Natural killer cell (primary cell): ENCODE data around the gene FANCD2. TPM values are rescaled to one million over a fixed set of nuclear protein-coding genes. Genes with fewer than 3 reads are reported as not detected.

Experiments
- ATAC-seq, 3 donors: fragments of 150-1000 bp in 2 of 3; fragments of 200-7000 bp in 1 of 3; cut with Tn5 transposase; 1 replicate in 1 of 3; 2 replicates in 2 of 3; pipeline ENCODE4 v1.10.0; 2021; ENCODE audit warnings: mild to moderate bottlenecking in 2 of 3, moderate library complexity in 2 of 3
- DNase-seq, 2 donors: peaks; one replicate each; pipeline versions ENCODE4 v3.0.0 to v3.0.0-alpha.2; 2013 to 2021; ENCODE audit warnings: mixed read lengths in 1 of 2
- H3K27ac ChIP-seq: one replicate; pipeline ENCODE4 v1.5.1; 2013; ENCODE audit warnings: mild to moderate bottlenecking, low read length
- H3K27me3 ChIP-seq: one replicate; pipeline ENCODE4 v1.6.1; 2013; ENCODE audit warnings: low read length; ENCODE audit not compliant: control insufficient read depth, insufficient read depth
- H3K36me3 ChIP-seq: one replicate; pipeline ENCODE4 v1.6.1; 2013; ENCODE audit warnings: low read length; ENCODE audit not compliant: control insufficient read depth, insufficient read depth
- H3K4me1 ChIP-seq: one replicate; pipeline ENCODE4 v1.6.1; 2013; ENCODE audit warnings: low read length; ENCODE audit not compliant: control insufficient read depth, insufficient read depth
- H3K4me3 ChIP-seq: one replicate; pipeline ENCODE4 v1.5.1; 2013; ENCODE audit warnings: low read length
- H3K9me3 ChIP-seq: one replicate; pipeline ENCODE4 v1.6.1; 2013; ENCODE audit warnings: low read length; ENCODE audit not compliant: control insufficient read depth, insufficient read depth
- H3K27ac Mint-ChIP-seq, 2 donors: one replicate each; pipeline ENCODE4 v1.8.0; 2022; ENCODE audit warnings: mild to moderate bottlenecking in 2 of 2, mixed read lengths in 2 of 2, moderate library complexity in 1 of 2
- H3K27me3 Mint-ChIP-seq, 2 donors: one replicate each; pipeline ENCODE4 v1.8.0; 2022; ENCODE audit warnings: low read depth in 2 of 2, mixed read lengths in 2 of 2
- H3K36me3 Mint-ChIP-seq: one replicate; pipeline ENCODE4 v1.8.0; 2022; ENCODE audit warnings: mixed read lengths
- H3K4me1 Mint-ChIP-seq, 2 donors: one replicate each; pipeline ENCODE4 v1.8.0; 2022; ENCODE audit warnings: mixed read lengths in 2 of 2
- H3K4me3 Mint-ChIP-seq: one replicate; pipeline ENCODE4 v1.8.0; 2022; ENCODE audit warnings: mild to moderate bottlenecking, moderate library complexity, mixed read lengths
- H3K9me3 Mint-ChIP-seq, 2 donors: one replicate each; pipeline ENCODE4 v1.8.0; 2022; ENCODE audit warnings: mixed read lengths in 2 of 2
- CTCF ChIP-seq: fragments of 200-600 bp; IDR thresholded peaks from one replicate; pipeline ENCODE4 v1.8.0; 2022; ENCODE audit warnings: antibody characterized with exemption
- WGBS: methylation state at CpG from one replicate; pipeline ENCODE4 v1.1.7; 2013; ENCODE audit warnings: missing lambda C conversion rate; ENCODE audit not compliant: insufficient coverage; 5-methylcytosine and 5-hydroxymethylcytosine counted together
- intact Hi-C: fragments of 100-400 bp; cut with micrococcal nuclease; formaldehyde crosslinking; loops from one replicate; pipeline ENCODE4 v1.14.2; 2022
- total RNA-seq, 4 donors: library from RNA; stranded (reverse); fragments of 120-200 nt in 1 of 4; gene quantifications; one replicate each; pipeline versions ENCODE4 v1.2.3 to v1.2.4, GENCODE V29; 2013 to 2022

FANCD2 gene
- total RNA-seq, 3 donors from 2014 or later (not counting 1 experiment from before 2014, with no cell fraction given): 9.0 to 15.7 (median 14.6) TPM

- TF ChIP-seq CTCF: no peak
These were observed 89.3 kb downstream of the FANCD2 start, which contains the start of gene BRK1 for GRCh38 chr3:10115326-10116137. Gene BRK1, plus strand, starts transcription at chr3:10115675. Its CDS starts 27 bp downstream, at chr3:10115702.

DNA sequence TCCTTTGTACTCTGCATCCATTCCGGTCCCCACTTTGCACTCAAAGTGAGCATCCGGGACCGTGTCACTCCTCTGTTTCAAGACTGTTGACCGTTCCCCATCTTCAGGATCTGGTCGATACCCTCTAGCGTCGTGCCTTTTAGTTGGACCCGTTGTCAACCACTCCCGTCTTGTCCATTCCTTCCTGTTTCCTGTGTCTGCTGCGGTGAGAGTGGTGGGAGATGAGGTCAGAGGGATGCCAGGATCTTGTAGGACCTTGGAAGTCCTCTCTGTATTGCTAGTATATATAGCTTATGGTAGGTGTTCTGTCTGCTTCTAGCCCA lies 89.9 kb downstream of the FANCD2 start:
- WGBS: under 1% methylated on average over 10 of the region's 10 CpGs
- Histone ChIP-seq H3K9me3 (no peaks in the 10 kb centered on the region), H3K4me3 (peak overlapping the region; percentile 92), H3K4me1 (peaks cover 25% of the 10 kb centered on the region), H3K27me3 (no peaks in the 10 kb centered on the region), H3K36me3 (peaks cover 6% of the 10 kb centered on the region), H3K27ac (peak overlapping the region; percentile 77)
- H3K27me3 Mint-ChIP-seq: no peaks in the 10 kb centered on the region
- no peaks in the 10 kb centered on the region for H3K36me3 Mint-ChIP-seq
- H3K4me3 Mint-ChIP-seq: peak overlapping the region; percentile 99
- peak overlapping the region; percentile 97 to 98 for H3K27ac Mint-ChIP-seq
- intact Hi-C loops: loop anchor here (5.0 kb wide), 4 partner anchors 131 to 274 kb away; partner anchors contain the start of genes CRELD1, RPUSD3, SEC13 and TATDN2
- peaks cover 24 to 26% of the 10 kb centered on the region in 2 donors for H3K4me1 Mint-ChIP-seq
- no peak for DNase-seq
- no peaks in the 10 kb centered on the region for H3K9me3 Mint-ChIP-seq
- ATAC-seq: no peak
- TF ChIP-seq CTCF: no peak

More at GRCh38 chr3:10115326-10116137, 89.3 kb downstream of the FANCD2 start, which contains the start of gene BRK1:
- H3K27ac Mint-ChIP-seq: peak within 1 kb of the TSS; percentile 97 to 98
- peak within 1 kb of the TSS; percentile 92 for H3K4me3 ChIP-seq
- H3K4me1 ChIP-seq: peaks cover 25% of the 10 kb centered on the region
- H3K4me3 Mint-ChIP-seq: peak within 1 kb of the TSS; percentile 99
- peaks cover 3% of the 10 kb centered on the region for H3K36me3 ChIP-seq
- peak; percentile 83 to 98 for DNase-seq
- H3K27me3 Mint-ChIP-seq: no peaks in the 10 kb centered on the region
- H3K9me3 Mint-ChIP-seq: no peaks in the 10 kb centered on the region
- no peaks in the 10 kb centered on the region for H3K36me3 Mint-ChIP-seq
- H3K27ac ChIP-seq: peak within 1 kb of the TSS; percentile 78
- WGBS: under 1% methylated on average over 54 of the region's 54 CpGs
- peak; percentile 97 to 100 (median 98) for ATAC-seq
- no peaks in the 10 kb centered on the region for H3K9me3 ChIP-seq
- H3K27me3 ChIP-seq: no peaks in the 10 kb centered on the region
- H3K4me1 Mint-ChIP-seq: peaks cover 20 to 24% of the 10 kb centered on the region in 2 donors
- intact Hi-C loops: loop anchor here (1.0 to 5.0 kb wide), 6 partner anchors 26 to 273 kb away; partner anchors contain the start of genes CRELD1, RPUSD3, SEC13 and TATDN2

DNA sequence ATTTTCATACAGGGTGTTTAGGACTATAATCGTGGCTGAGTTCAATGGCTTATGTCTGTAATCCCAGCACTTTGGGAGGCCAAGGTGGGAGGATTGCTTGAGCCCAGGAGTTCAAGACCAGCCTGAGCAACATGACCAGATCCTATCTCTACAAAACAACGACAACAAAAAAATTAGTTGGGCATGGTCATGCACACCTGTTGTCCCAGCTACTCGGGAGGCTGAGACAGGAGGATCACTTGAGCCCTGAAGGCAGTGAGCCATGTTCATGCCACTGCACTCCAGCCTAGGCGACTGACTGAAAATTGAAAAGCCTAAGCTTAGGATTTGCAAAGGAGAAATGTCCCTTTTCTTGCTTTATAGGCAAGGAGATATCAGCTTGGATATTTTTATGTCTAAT lies 90.7 kb downstream of the FANCD2 start:
- Histone ChIP-seq H3K9me3 (no peaks in the 10 kb centered on the region), H3K27ac (no peak overlapping the region), H3K36me3 (peaks cover 9% of the 10 kb centered on the region), H3K4me1 (peaks cover 25% of the 10 kb centered on the region), H3K27me3 (no peaks in the 10 kb centered on the region), H3K4me3 (no peak overlapping the region)
- DNase-seq: no peak
- 82% methylated on average over 4 of the region's 4 CpGs for WGBS
- Mint-ChIP-seq H3K9me3 (no peaks in the 10 kb centered on the region), H3K4me1 (peaks cover 24 to 28% of the 10 kb centered on the region in 2 donors), H3K4me3 (peak overlapping the region; percentile 99), H3K36me3 (no peaks in the 10 kb centered on the region), H3K27ac (peak overlapping the region; percentile 97 to 98), H3K27me3 (no peaks in the 10 kb centered on the region)
- no peak for TF ChIP-seq CTCF
- no peak for ATAC-seq
- intact Hi-C loops: loop anchor here (5.0 kb wide), 4 partner anchors 130 to 275 kb away; partner anchors contain the start of genes CRELD1, RPUSD3, SEC13 and TATDN2
